OCI-LY1 (cell line): ENCODE results near the gene TP53BP2.

ENCODE experiments used
- CTCF ChIP-seq: fragments of 200-600 bp; sonication (generic), shearing (Covaris generic); IDR thresholded peaks from 2 replicates; pipeline ENCODE4 v1.5.1; 2017; ENCODE audit warnings: mild to moderate bottlenecking, antibody characterized with exemption, low read length, moderate library complexity, mixed read lengths
- EZH2 ChIP-seq: fragments of 200-600 bp; sonication (generic), shearing (Covaris generic); IDR thresholded peaks from 2 replicates; pipeline ENCODE4 v1.8.0; 2017; ENCODE audit warnings: borderline replicate concordance, mixed run types, mild to moderate bottlenecking, antibody characterized with exemption, low read length, moderate library complexity, mixed read lengths

GRCh38 chr1:223802032-223802431 is 43.7 kb downstream of the TP53BP2 start:
- no peak for TF ChIP-seq CTCF
- no peak for TF ChIP-seq EZH2
